GM12878 (cell line): ENCODE results near the gene DYNC1H1.

Experiments
- CTCF ChIP-seq, 3 experiments: IDR thresholded peaks in 2 of 3; conservative IDR thresholded peaks in 1 of 3; 2 replicates each; pipeline ENCODE4 v1.5.1; 2011; ENCODE audit warnings: low read depth in 3 of 3, low read length in 3 of 3, mild to moderate bottlenecking in 3 of 3, control low read depth in 2 of 3, moderate library complexity in 2 of 3, inconsistent platforms in 1 of 3, mixed read lengths in 1 of 3; ENCODE audit not compliant: control insufficient read depth in 2 of 3, insufficient read depth in 1 of 3; ENCODE audit errors: extremely low read depth in 1 of 3
- E2F4 ChIP-seq: IDR thresholded peaks from 2 replicates; pipeline ENCODE4 v1.6.1; 2012; ENCODE audit warnings: low read depth, low read length, improper control_type of control experiment
- GABPA ChIP-seq: IDR thresholded peaks from 2 replicates; pipeline ENCODE4 v1.6.1; 2014; ENCODE audit warnings: antibody characterized with exemption, low read depth, mild to moderate bottlenecking, inconsistent platforms
- HDGF ChIP-seq: fragments of 450-650 bp; IDR thresholded peaks from 2 replicates; pipeline ENCODE4 v1.6.1; 2016; ENCODE audit warnings: antibody characterized with exemption
- IKZF1 ChIP-seq: fragments of 450-650 bp; conservative IDR thresholded peaks from 2 replicates; pipeline ENCODE4 v1.6.1; 2017; ENCODE audit warnings: antibody characterized with exemption, mild to moderate bottlenecking
- POLR2A ChIP-seq: IDR thresholded peaks from 2 replicates; pipeline ENCODE4 v1.6.1; 2011; ENCODE audit warnings: low read depth, mild to moderate bottlenecking, low read length
- RBBP5 ChIP-seq: fragments of 200-600 bp; sonication (generic); conservative IDR thresholded peaks from 2 replicates; pipeline ENCODE4 v1.6.1; 2016

- TF ChIP-seq RBBP5 (no peak), POLR2A (no peak), E2F4 (no peak), GABPA (no peak), IKZF1 (no peak), CTCF (IDR thresholded peaks at IDR 0.05 in 2 of 3, conservative IDR thresholded peaks at IDR 0.05 in 1 of 3; ENCODE audit: control insufficient read depth in 2 of 3, extremely low read depth in 1 of 3, insufficient read depth in 1 of 3, low read depth in 3 of 3, low read length in 3 of 3) (no peak), HDGF (no peak)
Observed at GRCh38 chr14:101965770-101966722, 1.7 kb downstream of the DYNC1H1 start.
